ENCODE measurements around the gene CACNA1G. TPM values are rescaled to one million over a fixed set of nuclear protein-coding genes. Genes with fewer than 3 reads are reported as not detected.

Gene CACNA1G
- total RNA-seq, 1 donor from 2014 or later, result 29.0 TPM

- DNase-seq (ENCODE audit: low spot score in 2 of 2, unreplicated experiment in 2 of 2), result no peak
- Mint-ChIP-seq H3K4me3 (no peak overlapping the region), H3K4me1 (peaks cover 62% of the 10 kb centered on the region), H3K9me3 (no peaks in the 10 kb centered on the region), H3K27me3 (ENCODE audit: low read depth) (no peaks in the 10 kb centered on the region), H3K27ac (no peak overlapping the region), H3K36me3 (no peaks in the 10 kb centered on the region)
- TF ChIP-seq CTCF (IDR thresholded peaks at IDR 0.05; ENCODE audit: unreplicated experiment), result no peak
These were observed 26.1 kb downstream of the CACNA1G start for GRCh38 chr17:50586421-50587247.

- Mint-ChIP-seq H3K27ac (no peak overlapping the region), H3K9me3 (no peaks in the 10 kb centered on the region), H3K27me3 (ENCODE audit: low read depth) (no peaks in the 10 kb centered on the region), H3K4me1 (peaks cover 61% of the 10 kb centered on the region), H3K4me3 (no peak overlapping the region), H3K36me3 (no peaks in the 10 kb centered on the region)
- no peak for TF ChIP-seq CTCF (IDR thresholded peaks at IDR 0.05; ENCODE audit: unreplicated experiment)
- no peak for DNase-seq (ENCODE audit: low spot score in 2 of 2, unreplicated experiment in 2 of 2)
These were observed 27.1 kb downstream of the CACNA1G start for GRCh38 chr17:50587571-50587970.

- no peaks in the 10 kb centered on the region for H3K27me3 Mint-ChIP-seq (ENCODE audit: low read depth)
- peak overlapping the region; percentile 80 for H3K27ac Mint-ChIP-seq
- H3K36me3 Mint-ChIP-seq, result no peaks in the 10 kb centered on the region
- H3K9me3 Mint-ChIP-seq, result no peaks in the 10 kb centered on the region
- H3K4me3 Mint-ChIP-seq, result no peak overlapping the region
- H3K4me1 Mint-ChIP-seq, result peaks cover 60% of the 10 kb centered on the region
- TF ChIP-seq CTCF (IDR thresholded peaks at IDR 0.05; ENCODE audit: unreplicated experiment), result no peak
- DNase-seq (ENCODE audit: low spot score in 2 of 2, unreplicated experiment in 2 of 2), result peak in 1 of 2 experiments; percentile 57
These were observed 28.0 kb downstream of the CACNA1G start for GRCh38 chr17:50588391-50589049.

- Mint-ChIP-seq H3K4me1 (peaks cover 53% of the 10 kb centered on the region), H3K27me3 (ENCODE audit: low read depth) (no peaks in the 10 kb centered on the region), H3K27ac (peak overlapping the region; percentile 15), H3K4me3 (no peak overlapping the region), H3K9me3 (no peaks in the 10 kb centered on the region), H3K36me3 (no peaks in the 10 kb centered on the region)
- no peak for DNase-seq (ENCODE audit: low spot score in 2 of 2, unreplicated experiment in 2 of 2)
- no peak for TF ChIP-seq CTCF (IDR thresholded peaks at IDR 0.05; ENCODE audit: unreplicated experiment)
These were observed 28.7 kb downstream of the CACNA1G start for GRCh38 chr17:50589095-50589705.

GRCh38 chr17:50590946-50591737 is 30.6 kb downstream of the CACNA1G start:
- peaks cover 36% of the 10 kb centered on the region for H3K4me1 Mint-ChIP-seq
- no peak overlapping the region for H3K27ac Mint-ChIP-seq
- no peak for TF ChIP-seq CTCF (IDR thresholded peaks at IDR 0.05; ENCODE audit: unreplicated experiment)
- H3K9me3 Mint-ChIP-seq, result no peaks in the 10 kb centered on the region
- H3K4me3 Mint-ChIP-seq, result no peak overlapping the region
- no peaks in the 10 kb centered on the region for H3K27me3 Mint-ChIP-seq (ENCODE audit: low read depth)
- no peak for DNase-seq (ENCODE audit: low spot score in 2 of 2, unreplicated experiment in 2 of 2)
- H3K36me3 Mint-ChIP-seq, result no peaks in the 10 kb centered on the region

Data from mesothelial cell of epicardium (in vitro differentiated cells).